ENCODE measurements around the gene RBBP5. TPM values are rescaled to one million over a fixed set of nuclear protein-coding genes. Genes with fewer than 3 reads are reported as not detected.
"Not testable (repeated sequence)": the region's sequence is repeated elsewhere in the genome, so short reads cannot be mapped to it uniquely, and the experiment has no call there.

The RBBP5 gene
- total RNA-seq, 1 experiment from 2014 or later: 24.5 TPM

DNA sequence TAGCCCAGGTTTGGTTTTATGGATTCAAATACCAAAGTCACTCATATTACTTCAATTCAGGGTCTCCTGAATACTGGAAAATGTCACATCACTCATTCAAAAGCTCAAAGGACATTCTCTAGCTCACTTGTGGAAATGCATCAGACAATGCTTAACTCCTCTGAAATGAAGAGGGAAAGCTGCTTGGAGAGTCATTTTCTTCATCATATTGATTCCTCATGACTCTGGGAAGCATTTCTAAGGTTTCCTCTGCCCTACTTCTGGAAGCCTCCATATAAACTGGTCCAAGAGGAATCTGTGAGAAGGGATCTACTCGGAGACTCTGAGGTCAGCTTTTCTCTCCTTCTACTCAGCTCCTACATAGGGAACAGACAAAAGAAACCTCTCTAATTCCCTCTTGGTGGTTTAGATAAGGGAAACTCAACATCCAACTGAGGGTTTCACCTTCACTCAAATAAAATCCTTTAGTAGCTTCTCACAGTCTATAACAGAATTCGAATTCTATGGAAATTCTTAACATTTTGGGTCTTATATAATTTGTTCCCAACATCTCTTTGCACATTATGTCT is 36.4 kb upstream of the RBBP5 start:
- Histone ChIP-seq H3K4me3 (replicated peaks in 1 of 2; ENCODE audit: low read depth in 1 of 2, low read length in 2 of 2) (no peak overlapping the region), H3K27me3 (ENCODE audit: insufficient read depth, low read length) (no peaks in the 10 kb centered on the region), H2AFZ (ENCODE audit: low read depth, low read length, poor library complexity, severe bottlenecking) (no peak overlapping the region), H3K4me1 (ENCODE audit: control insufficient read depth in 1 of 2, insufficient read depth in 2 of 2, low read length in 2 of 2) (peaks cover 0 to 5% of the 10 kb centered on the region in 2 experiments; a peak in 1 of 4 replicates), H3K9ac (ENCODE audit: low read length) (no peak overlapping the region), H4K20me1 (ENCODE audit: insufficient read depth) (no peaks in the 10 kb centered on the region), H3K36me3 (ENCODE audit: control insufficient read depth in 1 of 2, insufficient read depth in 2 of 2, low read length in 2 of 2) (peaks cover 13 to 25% of the 10 kb centered on the region in 2 experiments), H3K9me2 (ENCODE audit: insufficient read depth) (no peaks in the 10 kb centered on the region), H3K27ac (ENCODE audit: low read depth, low read length) (no peak overlapping the region), H3K4me2 (ENCODE audit: low read length) (no peak overlapping the region), H3K79me2 (ENCODE audit: insufficient read depth, low read length) (no peaks in the 10 kb centered on the region), H3K9me3 (ENCODE audit: control insufficient read depth in 1 of 2, insufficient read depth in 1 of 2, low read depth in 1 of 2, low read length in 2 of 2) (peaks cover 0 to 3% of the 10 kb centered on the region in 2 experiments; a peak in 2 of 4 replicates)
- BruUV-seq (replicated peaks): no TSS peak
- DNase-seq (ENCODE audit: low read depth, low spot score) (no peak), ATAC-seq (no peak)
- ChIA-PET CTCF (interaction anchor here (0.9 kb wide), 1 partner anchor 17 kb away, joined by 3 read pairs; no protein-coding TSS in a partner anchor), POLR2A (no interaction called here), RAD21 (ENCODE audit: low non-redundant PET in 1 of 2, low total read pairs in 2 of 2, uncharacterized antibody in 2 of 2, unreplicated experiment in 2 of 2) (no interaction called here)
- intact Hi-C loops (cut with micrococcal nuclease): no loop called here
- TF ChIP-seq TCF7L2 (IDR thresholded peaks at IDR 0.05; ENCODE audit: borderline replicate concordance, extremely low read depth, insufficient read depth, insufficient read length) (no peak), EZH2phosphoT487 (IDR thresholded peaks at IDR 0.05; ENCODE audit: borderline replicate concordance) (no peak), SRF (IDR thresholded peaks at IDR 0.05; ENCODE audit: low read depth) (no peak), SP1 (IDR thresholded peaks at IDR 0.05; ENCODE audit: low read depth) (no peak), EGR1 (IDR thresholded peaks at IDR 0.05; ENCODE audit: low read depth) (no peak), ZBTB33 (IDR thresholded peaks at IDR 0.05; ENCODE audit: extremely low read depth, insufficient replicate concordance, low read length) (no peak), ZNF274 (IDR thresholded peaks at IDR 0.05; ENCODE audit: low read depth, low read length) (no peak), CBX3 (IDR thresholded peaks at IDR 0.05; ENCODE audit: low read depth) (no peak), RAD21 (IDR thresholded peaks at IDR 0.05; ENCODE audit: low read depth) (no peak), SIN3A (IDR thresholded peaks at IDR 0.05; ENCODE audit: low read depth) (no peak), MAX (IDR thresholded peaks at IDR 0.05) (no peak), ZFX (IDR thresholded peaks at IDR 0.05) (no peak), EZH2 (IDR thresholded peaks at IDR 0.05) (no peak)

DNA sequence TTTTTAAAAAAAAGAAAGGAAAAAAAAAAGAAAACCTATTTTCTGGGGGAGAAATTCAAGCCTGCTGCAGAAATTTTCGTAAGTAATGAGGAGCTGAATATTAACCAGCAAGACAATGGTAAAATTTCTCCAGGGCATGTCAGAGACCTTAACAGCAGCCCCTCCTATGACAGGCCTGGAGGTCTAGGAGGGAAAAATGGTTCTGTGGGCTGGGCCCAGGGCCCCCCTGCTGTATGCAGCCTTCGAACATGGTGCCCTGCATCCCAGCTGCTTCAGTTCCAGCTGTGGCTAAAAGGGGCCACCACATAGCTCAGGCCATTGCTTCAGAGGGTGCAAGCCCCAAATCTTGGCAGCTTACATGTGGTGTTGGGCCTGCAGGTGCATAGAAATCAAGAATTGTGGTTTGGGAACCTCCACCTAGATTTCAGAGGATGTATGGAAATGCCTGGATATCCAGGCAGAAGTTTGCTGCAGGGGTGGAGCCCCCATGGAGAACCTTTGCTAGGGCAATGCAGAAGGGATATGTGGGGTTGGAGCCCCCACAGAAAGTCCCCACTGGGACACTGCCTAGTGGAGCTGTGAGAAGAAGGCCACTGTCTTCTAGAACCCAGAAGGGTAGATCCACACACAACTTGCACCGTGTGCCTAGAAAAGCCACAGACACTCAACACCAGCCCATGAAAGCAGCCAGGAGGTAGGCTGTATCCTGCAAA is 34.0 kb upstream of the RBBP5 start:
- H3K4me2 ChIP-seq (ENCODE audit: low read length); RAD21 ChIA-PET (ENCODE audit: low non-redundant PET in 1 of 2, low total read pairs in 2 of 2, uncharacterized antibody in 2 of 2, unreplicated experiment in 2 of 2); ATAC-seq; H3K79me2 ChIP-seq (ENCODE audit: insufficient read depth, low read length); H2AFZ ChIP-seq (ENCODE audit: low read depth, low read length, poor library complexity, severe bottlenecking); H3K4me3 ChIP-seq (replicated peaks in 1 of 2; ENCODE audit: low read depth in 1 of 2, low read length in 2 of 2); H3K27ac ChIP-seq (ENCODE audit: low read depth, low read length); H4K20me1 ChIP-seq (ENCODE audit: insufficient read depth); H3K9me3 ChIP-seq (ENCODE audit: control insufficient read depth in 1 of 2, insufficient read depth in 1 of 2, low read depth in 1 of 2, low read length in 2 of 2); H3K4me1 ChIP-seq (ENCODE audit: control insufficient read depth in 1 of 2, insufficient read depth in 2 of 2, low read length in 2 of 2); H3K9me2 ChIP-seq (ENCODE audit: insufficient read depth); DNase-seq (ENCODE audit: low read depth, low spot score); intact Hi-C loops (cut with micrococcal nuclease); CTCF ChIA-PET; H3K9ac ChIP-seq (ENCODE audit: low read length); H3K27me3 ChIP-seq (ENCODE audit: insufficient read depth, low read length); BruUV-seq (replicated peaks); POLR2A ChIA-PET: not testable (repeated sequence)
- H3K36me3 ChIP-seq (ENCODE audit: control insufficient read depth in 1 of 2, insufficient read depth in 2 of 2, low read length in 2 of 2): peaks cover 13 to 19% of the 10 kb centered on the region in 2 experiments

Data from HCT116 (cell line).